H1 (cell line): ENCODE measurements around the gene FSIP1. TPM values are rescaled to one million over a fixed set of nuclear protein-coding genes. Genes with fewer than 3 reads are reported as not detected.

Experiments
- CHD1 ChIP-seq: IDR thresholded peaks from 2 replicates; pipeline ENCODE4 v1.6.1; 2012; ENCODE audit warnings: low read depth, low read length, improper control_type of control experiment
- EGR1 ChIP-seq: IDR thresholded peaks from 2 replicates; pipeline ENCODE4 v1.6.1; 2011; ENCODE audit warnings: low read depth, low read length, borderline replicate concordance
- HDAC2 ChIP-seq, 2 experiments: fragments of 300-600 bp in 1 of 2; sonication (generic) in 1 of 2; IDR thresholded peaks; 2 replicates each; pipeline ENCODE4 v1.6.1; 2011 to 2012; ENCODE audit warnings: low read depth in 2 of 2, low read length in 2 of 2, mild to moderate bottlenecking in 2 of 2, moderate library complexity in 2 of 2, borderline replicate concordance in 1 of 2, inconsistent platforms in 1 of 2
- MAX ChIP-seq: IDR thresholded peaks from 2 replicates; pipeline ENCODE4 v1.6.1; 2012; ENCODE audit warnings: inconsistent platforms
- TAF7 ChIP-seq: optimal IDR thresholded peaks from 2 replicates; pipeline ENCODE3; 2011; ENCODE audit warnings: low read depth, mild to moderate bottlenecking, inconsistent platforms, low read length, moderate library complexity, borderline replicate concordance
- polyA plus RNA-seq, 7 experiments: library from polyadenylated mRNA; depleted of rRNA in 3 of 7; stranded (reverse) in 5 of 7; unstranded in 2 of 7; fragments of >200 nt in 5 of 7; fragments of 200-250 nt in 2 of 7; gene quantifications; 1 replicate in 5 of 7; 2 replicates in 1 of 7; 4 replicates in 1 of 7; pipeline versions ENCODE4 v1.2.1 to v1.2.3, GENCODE V29; 2011 to 2013; ENCODE audit warnings: missing spikeins in 2 of 7, mixed read lengths in 2 of 7
- total RNA-seq: library from RNA; stranded (reverse); fragmentation: NEBNext Ultra II Directional; extraction: Animal tissue kit (Norgen Biotek cat#: 25700); gene quantifications from 2 replicates; pipeline ENCODE4 v1.2.1, GENCODE V29; 2021
- TF ChIP-seq, protein P1 (sequence below): IDR thresholded peaks from 2 replicates; pipeline ENCODE4 v1.6.1; 2011; ENCODE audit warnings: low read depth, mild to moderate bottlenecking, low read length; ENCODE audit not compliant: insufficient read depth

Gene FSIP1
- total and polyA plus RNA-seq, 2 of the 8 experiments (the other 6 are each of a cell fraction or from before 2014, with no cell fraction given): 0.18 to 1.3 TPM

- no peak for TF ChIP-seq MAX
- TF ChIP-seq HDAC2 (IDR thresholded peaks at IDR 0.05; ENCODE audit: borderline replicate concordance in 1 of 2, low read depth in 2 of 2, low read length in 2 of 2): no peak
- no peak for TF ChIP-seq TAF7
- TF ChIP-seq EGR1: no peak
- no peak for TF ChIP-seq CHD1
- TF ChIP-seq, protein P1, sequence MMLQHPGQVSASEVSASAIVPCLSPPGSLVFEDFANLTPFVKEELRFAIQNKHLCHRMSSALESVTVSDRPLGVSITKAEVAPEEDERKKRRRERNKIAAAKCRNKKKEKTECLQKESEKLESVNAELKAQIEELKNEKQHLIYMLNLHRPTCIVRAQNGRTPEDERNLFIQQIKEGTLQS: no peak
Measured at GRCh38 chr15:39573844-39574243, 208.8 kb downstream of the FSIP1 start (continued).
